Neural cell (in vitro differentiated cells): Measurements from ENCODE around the gene FARP1. TPM values are rescaled to one million over a fixed set of nuclear protein-coding genes. Genes with fewer than 3 reads are reported as not detected.

Experiments used
- H2AFZ ChIP-seq: fragments of 200-600, 300-800 bp; sonication (generic), shearing (Covaris generic); 2 replicates; pipeline ENCODE4 v1.6.0; 2014; ENCODE audit warnings: low read depth, mild to moderate bottlenecking, antibody characterized with exemption, low read length, moderate library complexity
- H3F3A ChIP-seq: fragments of 200-600 bp; shearing (Covaris generic); 2 replicates; pipeline ENCODE4 v1.6.1; 2016; ENCODE audit warnings: mild to moderate bottlenecking, moderate library complexity, mixed read lengths, antibody characterized with exemption, low read length; ENCODE audit not compliant: insufficient read depth, poor library complexity, severe bottlenecking
- H3K27ac ChIP-seq: fragments of 200-600, 300-800 bp; sonication (generic), shearing (Covaris generic); 2 replicates; pipeline ENCODE4 v1.5.1; 2014; ENCODE audit warnings: mild to moderate bottlenecking, low read length, moderate library complexity
- H3K27me3 ChIP-seq: fragments of 300-800, 200-600 bp; sonication (generic), shearing (Covaris generic); 2 replicates; pipeline ENCODE4 v1.6.0; 2014; ENCODE audit warnings: mild to moderate bottlenecking, low read depth, low read length, moderate library complexity; ENCODE audit not compliant: insufficient read depth
- H3K36me3 ChIP-seq: fragments of 300-800, 200-600 bp; sonication (generic), shearing (Covaris generic); 2 replicates; pipeline ENCODE4 v1.5.1; 2014; ENCODE audit warnings: mild to moderate bottlenecking, antibody characterized with exemption, low read length, moderate library complexity; ENCODE audit not compliant: insufficient read depth
- H3K4me2 ChIP-seq: fragments of 300-800, 200-600 bp; sonication (generic), shearing (Covaris generic); 2 replicates; pipeline ENCODE4 v1.6.0; 2014; ENCODE audit warnings: mild to moderate bottlenecking, low read length
- H3K4me3 ChIP-seq: fragments of 300-800, 200-600 bp; sonication (generic), shearing (Covaris generic); 2 replicates; pipeline ENCODE4 v1.5.1; 2014; ENCODE audit warnings: mild to moderate bottlenecking, low read length, moderate library complexity
- H3K79me2 ChIP-seq: fragments of 200-600 bp; shearing (Covaris generic); replicated peaks from 2 replicates; pipeline ENCODE4 v1.6.0; 2014; ENCODE audit warnings: mild to moderate bottlenecking, low read length, moderate library complexity; ENCODE audit not compliant: insufficient read depth
- H3K9ac ChIP-seq: fragments of 300-800, 200-600 bp; sonication (generic), shearing (Covaris generic); 2 replicates; pipeline ENCODE4 v1.6.1; 2016; ENCODE audit warnings: mild to moderate bottlenecking, low read length, mixed read lengths
- H3K9me2 ChIP-seq: fragments of 200-600 bp; shearing (Covaris generic); 2 replicates; pipeline ENCODE4 v1.6.1; 2016; ENCODE audit warnings: mild to moderate bottlenecking, low read length, mixed read lengths; ENCODE audit not compliant: insufficient read depth
- H3K9me3 ChIP-seq: fragments of 200-600, 300-800 bp; sonication (generic), shearing (Covaris generic); 2 replicates; pipeline ENCODE4 v1.6.1; 2016; ENCODE audit warnings: mild to moderate bottlenecking, mixed run types, low read length, moderate library complexity, mixed read lengths
- H4K20me1 ChIP-seq: fragments of 200-600 bp; shearing (Covaris generic); 2 replicates; pipeline ENCODE4 v1.6.1; 2016; ENCODE audit warnings: mild to moderate bottlenecking, mixed run types; ENCODE audit not compliant: insufficient read depth
- CTCF ChIP-seq: fragments of 450-650 bp; IDR thresholded peaks from 2 replicates; pipeline ENCODE4 v1.5.1; 2014; ENCODE audit warnings: antibody characterized with exemption, mild to moderate bottlenecking, moderate library complexity; ENCODE audit not compliant: poor library complexity, severe bottlenecking
- EP300 ChIP-seq: fragments of 450-650 bp; conservative IDR thresholded peaks from 2 replicates; pipeline ENCODE4 v1.6.1; 2014; ENCODE audit warnings: antibody characterized with exemption, mild to moderate bottlenecking, moderate library complexity; ENCODE audit not compliant: poor library complexity, severe bottlenecking
- EZH2 ChIP-seq: fragments of 200-600, 300-800 bp; shearing (Covaris generic), sonication (generic); IDR thresholded peaks from 2 replicates; pipeline ENCODE4 v1.6.1; 2014; ENCODE audit warnings: antibody characterized with exemption, low read length, borderline replicate concordance, mild to moderate bottlenecking; ENCODE audit not compliant: insufficient read depth, poor library complexity, severe bottlenecking
- MXI1 ChIP-seq: fragments of 450-650 bp; conservative IDR thresholded peaks from 2 replicates; pipeline ENCODE4 v1.6.1; 2014; ENCODE audit warnings: antibody characterized with exemption, mild to moderate bottlenecking; ENCODE audit not compliant: poor library complexity, severe bottlenecking
- POLR2AphosphoS5 ChIP-seq: IDR thresholded peaks from 2 replicates; pipeline ENCODE4 v1.6.1; 2012
- RAD21 ChIP-seq: fragments of 450-650 bp; conservative IDR thresholded peaks from 2 replicates; pipeline ENCODE4 v1.6.1; 2014; ENCODE audit warnings: antibody characterized with exemption, mild to moderate bottlenecking, moderate library complexity
- REST ChIP-seq: IDR thresholded peaks from 2 replicates; pipeline ENCODE4 v1.6.1; 2012; ENCODE audit warnings: borderline replicate concordance
- SMC3 ChIP-seq: fragments of 450-650 bp; conservative IDR thresholded peaks from 2 replicates; pipeline ENCODE4 v1.6.1; 2014; ENCODE audit warnings: antibody characterized with exemption, mild to moderate bottlenecking, moderate library complexity; ENCODE audit not compliant: poor library complexity
- TAF1 ChIP-seq: IDR thresholded peaks from 2 replicates; pipeline ENCODE4 v1.6.1; 2012; ENCODE audit warnings: low read depth
- polyA plus RNA-seq: library from polyadenylated mRNA; depleted of rRNA; stranded (reverse); fragments of >200 nt; gene quantifications from 2 replicates; pipeline ENCODE4 v1.2.3, GENCODE V29; 2014

FARP1 gene
- polyA plus RNA-seq, 1 donor from 2014 or later, result 19.7 TPM

GRCh38 chr13:98157188-98157587, 14.3 kb downstream of the FARP1 start:
- H3K9me3 ChIP-seq, result no peaks in the 10 kb centered on the region
- H3F3A ChIP-seq, result no peaks in the 10 kb centered on the region
- no peak overlapping the region for H3K4me3 ChIP-seq
- H3K79me2 ChIP-seq, result peaks cover 72% of the 10 kb centered on the region
- no peaks in the 10 kb centered on the region for H3K9me2 ChIP-seq
- no peaks in the 10 kb centered on the region for H4K20me1 ChIP-seq
- H3K27me3 ChIP-seq, result no peaks in the 10 kb centered on the region
- H2AFZ ChIP-seq, result no peak overlapping the region
- H3K4me2 ChIP-seq, result no peak overlapping the region
- H3K9ac ChIP-seq, result no peak overlapping the region
- TF ChIP-seq MXI1 (no peak), EP300 (no peak), RAD21 (no peak), TAF1 (no peak), SMC3 (no peak), POLR2AphosphoS5 (no peak)
- peaks cover 6% of the 10 kb centered on the region for H3K36me3 ChIP-seq
- no peak overlapping the region for H3K27ac ChIP-seq

GRCh38 chr13:98157609-98158008, 14.7 kb downstream of the FARP1 start:
- Histone ChIP-seq H2AFZ (no peak overlapping the region), H3F3A (no peaks in the 10 kb centered on the region), H3K36me3 (peaks cover 6% of the 10 kb centered on the region), H3K27me3 (no peaks in the 10 kb centered on the region), H3K9ac (no peak overlapping the region), H4K20me1 (no peaks in the 10 kb centered on the region), H3K79me2 (peaks cover 72% of the 10 kb centered on the region), H3K4me2 (no peak overlapping the region), H3K4me3 (no peak overlapping the region), H3K9me2 (no peaks in the 10 kb centered on the region), H3K9me3 (no peaks in the 10 kb centered on the region), H3K27ac (no peak overlapping the region)
- TF ChIP-seq EP300 (no peak), TAF1 (no peak), RAD21 (no peak), REST (no peak), EZH2 (no peak), SMC3 (no peak), MXI1 (no peak), POLR2AphosphoS5 (no peak), CTCF (no peak)
